Mesenteric fat pad (tissue), 1 donor: Measurements from ENCODE around the gene ZBTB33. TPM values are rescaled to one million over a fixed set of nuclear protein-coding genes. Genes with fewer than 3 reads are reported as not detected.

Experiments used
- DNase-seq: peaks from one replicate; pipeline ENCODE4 v3.0.0-alpha.2; 2020; ENCODE audit warnings: low spot score
- long read RNA-seq: library from polyadenylated mRNA; unstranded; transcript quantifications from one replicate; pipeline ENCODE4 v2.0.0, GENCODE V29; 2020
- total RNA-seq: library from RNA; stranded (reverse); fragmentation: NEBNext Ultra II Directional; extraction: Animal tissue kit (Norgen Biotek cat#: 25700); gene quantifications from one replicate; pipeline ENCODE4 v1.2.1, GENCODE V29; 2021
- donor health status: DM: yes; HTN: yes; CAD: no.

Gene ZBTB33
- total RNA-seq, result 9.9 TPM
- long read RNA-seq, result 0 reads

- DNase-seq, result peak; percentile 91
These were observed at the start of gene ZBTB33 for GRCh38 chrX:120250522-120251271. ZBTB33 (plus strand) TSS chrX:120250812; CDS start chrX:120253416, 2,604 bp downstream.

GRCh38 chrX:120200851-120201250 is 49.8 kb upstream of the ZBTB33 start:
- DNase-seq, result no peak

- DNase-seq, result no peak
These were observed 44.5 kb upstream of the ZBTB33 start for GRCh38 chrX:120205816-120206753.

GRCh38 chrX:120207009-120207605 is 43.5 kb upstream of the ZBTB33 start:
- no peak for DNase-seq

- DNase-seq, result no peak
These were observed 37.0 kb upstream of the ZBTB33 start for GRCh38 chrX:120213438-120214265.

GRCh38 chrX:120223374-120223773 is 27.2 kb upstream of the ZBTB33 start:
- DNase-seq, result no peak

GRCh38 chrX:120224388-120224787 is 26.2 kb upstream of the ZBTB33 start:
- no peak for DNase-seq

GRCh38 chrX:120228187-120228908 is 22.3 kb upstream of the ZBTB33 start:
- DNase-seq, result no peak

- DNase-seq, result no peak
These were observed 15.3 kb upstream of the ZBTB33 start for GRCh38 chrX:120235284-120235683.

GRCh38 chrX:120236687-120237479 is 13.7 kb upstream of the ZBTB33 start:
- DNase-seq, result no peak

- no peak for DNase-seq
These were observed 11.7 kb upstream of the ZBTB33 start for GRCh38 chrX:120238933-120239332.

- DNase-seq, result no peak
These were observed 7.8 kb upstream of the ZBTB33 start for GRCh38 chrX:120242813-120243212.

GRCh38 chrX:120244395-120244734 is 6.2 kb upstream of the ZBTB33 start:
- no peak for DNase-seq

GRCh38 chrX:120244735-120245498 is 5.7 kb upstream of the ZBTB33 start:
- DNase-seq, result no peak

GRCh38 chrX:120251471-120252011 is 929 bp downstream of the ZBTB33 start:
- DNase-seq, result no peak

- DNase-seq, result no peak
These were observed 3.2 kb downstream of the ZBTB33 start for GRCh38 chrX:120253784-120254183.

GRCh38 chrX:120260369-120260768 is 9.8 kb downstream of the ZBTB33 start:
- no peak for DNase-seq
